GM18907 (cell line): Measurements from ENCODE around the gene CCDC120.

ENCODE experiments used
- ATAC-seq: cut with Tn5 transposase; IDR thresholded peaks from one replicate; pipeline ENCODE4 v1.9.1; 2021; ENCODE audit warnings: mild to moderate bottlenecking, moderate library complexity; ENCODE audit not compliant: unreplicated experiment

Gene CCDC120

GRCh38 chrX:49100704-49101628, 42.2 kb downstream of the CCDC120 start:
- ATAC-seq: peak; percentile 90

- ATAC-seq: peak; percentile 22
Observed at GRCh38 chrX:49101629-49101984, 42.8 kb downstream of the CCDC120 start.

- no peak for ATAC-seq
Observed at GRCh38 chrX:49102190-49102589, 43.4 kb downstream of the CCDC120 start.

GRCh38 chrX:49103637-49104036, 44.8 kb downstream of the CCDC120 start:
- ATAC-seq: no peak

- no peak for ATAC-seq
Observed at GRCh38 chrX:49106296-49106695, 47.5 kb downstream of the CCDC120 start.

GRCh38 chrX:49106930-49107329, 48.1 kb downstream of the CCDC120 start:
- ATAC-seq: no peak

- ATAC-seq: no peak
Observed at GRCh38 chrX:49108641-49109040, 49.8 kb downstream of the CCDC120 start.

- no peak for ATAC-seq
Observed at GRCh38 chrX:49110417-49110816, 51.6 kb downstream of the CCDC120 start.

GRCh38 chrX:49111791-49112190, 53.0 kb downstream of the CCDC120 start:
- no peak for ATAC-seq

GRCh38 chrX:49116076-49116475, 57.3 kb downstream of the CCDC120 start:
- ATAC-seq: no peak

- ATAC-seq: no peak
Observed at GRCh38 chrX:49116716-49117115, 57.9 kb downstream of the CCDC120 start.

GRCh38 chrX:49117581-49117980, 58.8 kb downstream of the CCDC120 start:
- ATAC-seq: no peak
